Amniotic epithelial cell (primary cell): ENCODE results near the gene C2orf72.
A peak's percentile ranks its signal among the peaks of the same experiment; 100 is the strongest.
"Not testable (repeated sequence)": the region's sequence is repeated elsewhere in the genome, so short reads cannot be mapped to it uniquely, and the experiment has no call there.

Experiments used
- DNase-seq: peaks from one replicate; pipeline ENCODE4 v3.0.0-alpha.2; 2010; ENCODE audit warnings: low read depth

C2orf72 gene

GRCh38 chr2:231037202-231037730 lies at the start of gene C2orf72:
C2orf72 (plus strand) TSS chr2:231037523; CDS start chr2:231037566, 43 bp downstream.
- no peak for DNase-seq

DNA sequence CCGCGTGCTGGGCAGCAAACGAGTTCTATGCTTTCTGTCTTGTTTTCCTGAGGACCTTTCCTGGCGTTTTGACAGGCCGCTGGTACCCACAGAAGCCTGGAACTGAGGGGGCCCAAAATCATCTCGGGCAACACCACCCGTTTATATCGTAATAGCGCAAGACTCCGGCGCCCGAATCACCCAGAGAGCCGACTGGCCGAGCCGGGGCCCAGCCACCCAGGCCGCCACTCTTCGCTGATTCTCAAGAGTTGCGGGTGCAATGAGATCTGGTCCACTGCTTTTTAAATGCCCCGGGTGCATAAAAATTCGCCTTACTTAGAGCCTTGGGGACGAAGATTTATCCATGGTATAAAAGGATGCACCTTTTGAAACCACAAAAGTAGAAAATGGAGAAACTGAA lies 47.6 kb upstream of the C2orf72 start:
- no peak for DNase-seq

- DNase-seq, result no peak
Measured at GRCh38 chr2:230990131-230990898, 47.0 kb upstream of the C2orf72 start.

GRCh38 chr2:230990899-230991150 lies 46.5 kb upstream of the C2orf72 start:
- no peak for DNase-seq

GRCh38 chr2:230991598-230991997 lies 45.7 kb upstream of the C2orf72 start:
- no peak for DNase-seq

DNA sequence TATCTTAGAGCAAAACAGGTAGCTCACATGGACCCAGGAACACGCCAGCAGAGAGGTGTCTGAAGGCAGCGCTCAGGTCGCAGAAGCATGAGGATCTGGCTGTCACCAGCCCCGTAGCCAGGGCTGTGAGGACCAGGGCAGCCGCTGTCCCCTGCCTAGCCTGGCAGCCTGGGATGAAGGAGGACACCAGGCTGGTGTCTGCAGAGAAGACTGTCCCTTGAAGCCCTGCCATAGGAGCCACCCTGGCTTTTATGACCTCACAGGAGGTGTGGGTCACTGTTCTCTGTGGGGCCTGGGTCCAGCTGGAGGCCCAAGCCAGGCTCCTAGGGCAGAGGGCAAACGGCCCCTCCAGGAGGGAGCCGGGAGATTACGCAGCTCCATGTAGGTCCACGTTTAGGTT lies 41.5 kb upstream of the C2orf72 start, which contains the start of gene SPATA3:
TSS of gene SPATA3 (plus strand) at position 301 of the 400 bp plus-strand sequence. CDS start 113 bp downstream, outside the sequence.
- DNase-seq, result no peak

GRCh38 chr2:230996661-230997060 lies 40.7 kb upstream of the C2orf72 start:
- DNase-seq, result no peak

GRCh38 chr2:230998882-230999281 lies 38.4 kb upstream of the C2orf72 start:
- DNase-seq, result peak; percentile 64

DNA sequence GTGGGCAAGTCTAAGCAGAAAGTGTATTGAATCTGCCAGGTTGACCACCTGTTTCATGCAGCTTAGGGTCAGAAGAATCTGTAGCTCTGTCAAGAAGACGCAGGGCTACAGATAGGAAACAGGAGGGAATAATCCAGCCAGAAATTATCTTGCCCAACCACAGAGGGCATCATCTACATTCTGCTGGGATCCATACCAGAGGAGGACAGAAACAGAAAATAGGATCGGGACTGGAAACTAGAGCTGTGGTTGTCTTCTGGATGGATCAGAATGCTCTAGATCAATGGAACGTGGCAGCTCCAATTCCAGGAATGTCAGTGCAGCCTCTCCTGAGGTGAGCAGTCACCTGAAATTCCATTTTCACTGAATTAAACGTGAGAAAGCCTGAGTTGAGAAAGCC lies 37.8 kb upstream of the C2orf72 start:
- no peak for DNase-seq

GRCh38 chr2:231000211-231000904 lies 37.0 kb upstream of the C2orf72 start:
- DNase-seq, result no peak

- DNase-seq, result no peak
Measured at GRCh38 chr2:231001036-231001435, 36.3 kb upstream of the C2orf72 start.

DNA sequence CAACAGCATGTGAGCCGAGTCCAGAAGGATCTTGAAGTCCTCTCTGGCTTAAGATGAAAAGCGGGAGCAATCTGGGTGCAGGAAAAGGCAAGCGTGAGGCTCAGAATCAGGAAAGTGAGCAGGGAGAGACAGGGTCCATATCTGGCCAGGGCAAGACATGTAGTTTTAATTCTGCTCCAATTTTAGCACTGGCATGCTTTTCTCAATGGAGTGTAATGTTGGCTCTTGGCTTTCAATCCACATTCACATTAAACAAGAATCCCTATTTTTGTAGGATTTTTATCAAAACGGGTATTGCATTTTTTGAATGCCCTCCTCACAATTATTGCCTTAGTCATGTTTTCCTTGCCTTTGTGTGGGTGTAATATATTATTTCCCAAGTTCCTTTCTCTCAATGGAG lies 35.4 kb upstream of the C2orf72 start:
- DNase-seq, result no peak

DNA sequence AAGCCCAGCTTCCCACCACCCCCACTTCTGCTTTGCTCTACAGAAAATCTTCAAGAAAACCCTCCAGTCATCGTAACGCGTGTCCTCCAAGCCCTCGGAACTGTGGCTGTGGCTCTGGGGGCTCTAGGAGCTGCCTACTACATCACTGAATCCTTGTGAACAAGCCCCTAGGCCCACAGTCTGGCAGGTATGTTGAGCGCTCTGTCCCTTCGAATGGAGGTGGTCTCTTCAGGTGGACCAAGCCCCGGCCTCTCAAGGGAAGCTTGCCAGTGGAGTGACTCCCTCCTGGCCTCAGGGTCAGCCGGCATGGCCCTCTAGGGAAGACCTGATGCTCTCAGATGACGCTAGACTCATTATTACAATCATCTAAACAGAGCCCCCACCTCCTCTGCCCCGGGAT lies 34.7 kb upstream of the C2orf72 start:
- no peak for DNase-seq

DNA sequence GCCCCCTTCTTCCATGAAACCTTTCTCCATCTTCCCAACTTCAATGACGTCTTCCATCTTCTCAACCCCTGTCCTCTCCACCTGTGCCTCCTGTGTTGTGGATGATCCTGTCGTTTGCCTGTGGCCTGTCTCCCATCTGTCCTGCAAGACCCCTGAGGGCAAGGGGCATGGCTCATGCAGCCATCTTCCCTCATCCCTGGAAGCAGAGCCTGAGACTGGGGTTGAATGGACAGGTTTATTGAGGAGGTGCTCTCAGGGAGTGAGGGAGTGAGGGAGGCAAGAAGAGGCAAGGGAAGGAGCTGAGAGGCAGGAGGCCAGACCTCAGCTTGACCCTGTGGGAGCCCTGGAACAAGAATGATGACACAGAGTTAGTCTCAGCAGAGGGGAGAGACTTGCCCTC lies 34.1 kb upstream of the C2orf72 start:
- peak; percentile 12 for DNase-seq

DNA sequence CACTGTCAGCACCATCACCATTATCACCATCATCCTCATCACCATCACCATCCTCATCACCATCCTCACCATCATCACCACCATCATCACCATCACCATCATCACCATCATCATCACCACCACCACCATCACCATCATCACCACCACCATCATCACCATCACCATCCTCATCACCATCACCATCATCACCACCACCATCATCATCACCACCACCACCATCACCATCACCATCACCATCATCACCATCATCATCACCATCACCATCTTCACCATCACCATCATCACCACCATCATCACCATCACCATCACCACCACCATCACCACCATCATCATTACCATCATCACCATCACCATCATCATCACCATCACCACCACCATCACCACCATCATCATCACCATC lies 32.4 kb upstream of the C2orf72 start:
- DNase-seq, result not testable (repeated sequence)

- peak; percentile 25 for DNase-seq
Measured at GRCh38 chr2:231007286-231008098, 29.8 kb upstream of the C2orf72 start.

- DNase-seq, result no peak
Measured at GRCh38 chr2:231008131-231008530, 29.2 kb upstream of the C2orf72 start.

DNA sequence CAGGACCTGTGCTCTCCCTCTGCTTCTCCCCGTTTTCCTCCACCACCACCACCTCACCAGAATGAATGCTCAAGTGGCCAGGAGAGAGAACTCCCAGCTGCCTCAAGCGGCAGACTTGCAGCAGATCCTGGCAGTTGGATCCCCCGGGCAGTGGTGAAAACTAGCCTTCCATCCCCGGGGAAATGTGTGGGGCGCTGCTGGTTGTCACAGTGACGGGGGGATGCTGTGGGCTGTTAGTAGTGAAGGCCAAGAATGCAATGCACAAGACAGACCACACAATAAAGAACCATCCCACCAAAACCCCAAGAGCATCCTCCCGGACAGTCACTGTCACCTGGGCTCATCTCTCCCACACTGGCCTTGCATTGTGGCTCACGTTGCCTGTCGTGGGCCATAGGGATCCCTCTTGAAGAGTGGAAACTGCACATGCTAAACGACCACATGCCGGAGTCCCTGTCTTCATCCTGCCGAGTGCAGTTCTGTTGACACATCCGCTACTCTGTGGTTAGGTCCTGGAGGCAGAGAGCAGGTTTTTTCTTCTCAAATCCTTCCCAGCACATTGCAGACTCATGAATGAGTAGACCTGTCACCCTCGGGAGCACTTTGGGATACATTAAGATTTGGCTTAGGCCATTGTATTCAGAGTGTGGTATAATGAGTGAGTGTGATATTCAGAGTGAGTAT lies 27.9 kb upstream of the C2orf72 start:
- DNase-seq, result no peak

DNA sequence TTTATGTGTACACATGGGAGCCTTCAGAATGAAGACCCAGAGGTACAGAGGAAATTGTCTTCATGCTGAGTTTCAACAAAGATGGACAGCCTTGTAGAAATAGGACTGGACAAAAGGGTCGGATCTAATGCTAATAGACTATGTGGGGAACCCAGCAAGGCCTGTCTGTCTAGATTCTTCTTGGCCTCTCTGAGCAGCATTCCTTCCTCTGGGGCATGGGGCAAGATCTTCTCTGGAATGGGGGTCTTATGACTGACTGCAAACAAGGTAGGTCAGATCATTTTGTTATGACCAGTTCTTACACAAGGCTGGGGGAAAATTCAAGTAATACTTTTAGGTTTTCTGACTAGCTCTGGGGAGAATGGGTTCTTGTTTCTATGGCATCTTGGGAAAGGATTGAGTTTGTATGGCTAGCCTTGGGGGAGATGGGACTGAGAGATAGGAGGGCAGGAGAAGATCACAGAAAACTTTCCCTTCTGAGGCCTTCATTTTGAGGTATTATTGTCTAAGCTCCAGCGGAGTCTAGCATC lies 27.1 kb upstream of the C2orf72 start:
- no peak for DNase-seq

- DNase-seq, result no peak
Measured at GRCh38 chr2:231011526-231011925, 25.8 kb upstream of the C2orf72 start.

DNA sequence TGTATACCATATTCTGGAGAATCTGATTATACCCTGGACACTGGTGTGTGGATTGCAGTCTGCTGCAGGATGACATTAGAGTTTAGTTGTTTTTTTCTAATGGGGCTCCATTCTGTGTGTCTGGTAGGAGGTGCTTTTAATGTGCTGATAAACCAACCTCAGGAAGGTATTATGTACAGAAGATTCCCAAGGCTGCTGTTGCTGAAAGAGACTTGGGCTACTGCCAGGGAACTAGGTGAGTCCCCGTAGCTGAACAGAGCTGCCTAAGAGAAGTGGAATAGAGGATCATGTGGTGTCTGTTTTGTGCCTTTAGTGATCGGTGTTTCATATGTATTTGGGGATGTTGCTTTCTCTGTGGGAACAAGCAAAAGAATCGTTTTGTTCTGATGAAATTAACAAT lies 24.9 kb upstream of the C2orf72 start:
- no peak for DNase-seq

DNA sequence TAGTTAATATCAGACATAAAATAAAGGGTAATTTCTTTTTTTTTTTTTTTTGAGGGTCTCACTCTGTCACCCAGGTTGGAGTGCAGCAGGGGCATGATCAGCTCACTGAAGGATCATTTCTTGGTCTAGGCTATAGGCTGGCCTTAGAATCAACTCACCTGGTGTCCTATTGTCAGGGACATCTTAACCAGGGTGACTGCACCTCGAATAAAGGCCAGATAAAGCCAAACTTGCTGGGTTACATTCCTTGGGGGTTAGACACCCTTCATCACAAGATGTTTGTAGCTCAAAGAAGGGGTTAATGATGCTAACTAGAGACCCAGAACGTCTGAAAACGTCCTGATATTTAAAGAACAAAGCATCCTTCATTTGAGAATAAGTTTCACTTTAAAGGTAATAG lies 23.5 kb upstream of the C2orf72 start:
- no peak for DNase-seq
